HTERT RPE-1 (cell line): ENCODE results near the gene GPR87.

Experiments
- in situ Hi-C: fragments of 300-500 bp; cut with MboI; formaldehyde crosslinking; loops from 4 replicates; pipeline ENCODE4 v1.14.3; 2020; ENCODE audit warnings: low sequenced_read_pairs

GPR87 gene

DNA sequence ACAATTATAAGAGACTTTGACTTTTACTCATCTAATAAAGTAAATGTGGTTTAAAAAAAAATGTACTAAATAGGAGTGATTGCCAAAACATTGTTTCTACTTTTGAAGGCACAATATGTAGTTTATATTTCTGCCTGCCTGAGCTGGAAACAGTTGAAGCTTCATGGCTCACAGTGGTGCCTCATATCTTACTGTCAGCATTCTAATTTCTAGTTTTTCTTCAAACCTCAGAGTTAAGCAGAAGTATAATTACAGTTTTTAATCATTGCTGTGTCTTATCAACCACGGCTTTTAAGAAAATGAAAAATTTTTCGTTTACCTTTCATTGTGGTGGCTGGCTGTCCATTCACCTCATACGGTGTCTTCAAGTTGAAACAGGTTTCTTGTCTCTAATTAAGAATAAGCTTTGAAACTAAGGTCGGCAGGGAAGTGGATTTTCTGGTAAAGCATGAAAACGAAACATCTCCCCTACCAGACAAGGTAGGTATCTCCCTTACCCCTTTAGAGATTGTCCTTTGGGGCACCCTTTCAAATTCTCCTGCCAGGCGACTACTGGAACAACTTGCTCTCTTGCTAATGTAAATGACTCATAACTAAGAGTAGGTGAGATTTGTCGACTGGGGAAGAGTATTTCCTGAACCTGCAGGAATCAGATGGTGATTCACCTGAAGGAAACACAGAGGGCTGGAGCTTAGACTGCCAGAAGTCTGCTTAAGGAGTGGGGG is at the start of gene GPR87:
GPR87 (minus strand) TSS at position 554 of the 725 bp plus-strand sequence. CDS start 16,720 bp downstream, outside the sequence.
- in situ Hi-C loops: no loop called here

DNA sequence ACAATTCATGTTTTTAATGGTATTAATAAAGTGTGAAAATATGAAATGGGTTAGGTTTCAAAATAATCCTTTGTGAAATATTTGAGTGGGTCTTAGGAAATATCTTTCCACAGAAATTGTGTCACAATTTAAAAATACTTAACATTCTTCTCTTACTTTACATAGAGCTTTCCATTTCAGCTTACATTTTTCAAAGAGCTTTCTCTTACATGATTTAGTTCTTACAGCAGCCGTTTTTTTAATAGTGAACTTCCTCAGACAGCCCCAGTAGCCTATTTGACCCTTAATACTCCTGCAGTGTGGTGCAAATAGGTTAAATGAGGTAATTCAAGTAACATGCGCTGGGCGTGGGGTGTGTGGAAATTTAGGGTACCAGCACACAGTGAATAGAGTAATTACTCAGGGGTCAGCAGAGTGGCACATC is 46.1 kb upstream of the GPR87 start:
- in situ Hi-C loops: no loop called here

DNA sequence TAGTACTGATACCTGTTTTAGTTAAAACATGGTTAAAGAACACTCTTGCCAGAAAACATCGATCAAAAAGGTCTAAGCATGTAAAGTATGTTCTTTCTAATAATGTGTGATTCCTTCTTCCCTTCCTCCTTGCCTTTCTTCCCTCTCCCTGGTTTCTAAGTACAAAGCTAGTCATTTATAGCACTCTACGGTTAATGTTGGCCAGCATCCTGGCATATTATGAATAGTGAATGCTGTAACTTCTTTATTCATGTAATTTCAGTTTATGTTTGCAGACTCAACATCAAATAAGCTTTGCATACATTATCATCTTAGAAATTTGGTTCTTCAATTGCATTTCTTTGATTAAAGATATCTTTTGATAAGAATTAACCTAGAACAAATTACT is 40.8 kb upstream of the GPR87 start:
- in situ Hi-C loops: no loop called here

DNA sequence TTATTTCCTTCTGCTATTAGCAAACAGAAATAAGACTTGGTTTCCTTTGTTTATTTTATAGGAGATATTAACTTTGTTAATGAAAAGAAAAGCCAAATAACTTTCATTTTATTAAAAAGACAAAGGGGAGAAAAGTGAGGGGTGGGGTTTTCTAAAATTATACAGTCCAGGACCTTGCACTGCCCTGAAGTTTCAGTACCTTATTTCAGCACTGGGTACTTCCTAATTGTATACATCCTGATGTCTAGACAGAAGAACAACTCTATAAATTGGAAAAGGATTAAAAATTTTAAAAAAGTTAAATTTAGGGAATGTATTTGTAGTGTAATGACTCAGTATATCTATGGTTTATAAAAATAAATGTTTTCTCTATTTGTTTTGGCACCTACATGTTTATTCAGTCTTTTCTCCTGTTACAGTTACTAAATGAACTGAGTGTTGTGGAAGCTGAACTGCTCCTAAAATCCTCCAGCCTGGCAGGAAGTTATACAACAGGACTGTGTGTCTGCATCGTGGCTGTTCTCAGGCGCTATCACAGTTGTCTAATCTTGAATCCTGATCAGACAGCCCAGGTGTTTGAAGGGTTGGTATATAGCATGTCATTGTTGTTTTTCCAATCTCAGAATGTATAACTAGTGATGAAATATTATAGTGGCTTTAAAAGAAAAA is 40.3 kb upstream of the GPR87 start:
- in situ Hi-C loops: no loop called here

- in situ Hi-C loops: no loop called here
Observed at GRCh38 chr3:151351648-151352047, 35.0 kb upstream of the GPR87 start.

- in situ Hi-C loops: no loop called here
Observed at GRCh38 chr3:151351219-151351618, 34.6 kb upstream of the GPR87 start.

GRCh38 chr3:151350656-151351055 is 34.0 kb upstream of the GPR87 start:
- in situ Hi-C loops: no loop called here

DNA sequence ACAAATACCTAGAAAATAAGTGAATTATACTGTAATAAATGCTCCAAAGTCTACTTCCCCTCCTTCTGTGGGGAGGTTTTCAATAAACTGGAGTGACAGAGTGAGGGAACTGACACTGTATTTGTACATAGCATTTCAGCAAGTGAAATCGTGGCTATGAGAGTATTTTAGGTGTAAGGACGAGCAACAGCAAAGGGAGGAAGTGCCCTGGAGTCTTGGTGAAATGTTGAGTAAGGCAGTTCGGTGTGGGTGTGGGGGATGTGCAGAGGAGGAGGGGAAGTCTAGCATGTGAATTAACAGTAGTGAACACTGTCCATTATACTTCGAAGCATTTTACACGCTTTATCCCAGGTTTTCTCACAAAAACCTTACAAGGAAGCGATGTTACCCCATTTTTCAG is 30.8 kb upstream of the GPR87 start:
- in situ Hi-C loops: no loop called here

GRCh38 chr3:151346292-151346691 is 29.7 kb upstream of the GPR87 start:
- in situ Hi-C loops: no loop called here

GRCh38 chr3:151345859-151346258 is 29.2 kb upstream of the GPR87 start:
- in situ Hi-C loops: no loop called here

DNA sequence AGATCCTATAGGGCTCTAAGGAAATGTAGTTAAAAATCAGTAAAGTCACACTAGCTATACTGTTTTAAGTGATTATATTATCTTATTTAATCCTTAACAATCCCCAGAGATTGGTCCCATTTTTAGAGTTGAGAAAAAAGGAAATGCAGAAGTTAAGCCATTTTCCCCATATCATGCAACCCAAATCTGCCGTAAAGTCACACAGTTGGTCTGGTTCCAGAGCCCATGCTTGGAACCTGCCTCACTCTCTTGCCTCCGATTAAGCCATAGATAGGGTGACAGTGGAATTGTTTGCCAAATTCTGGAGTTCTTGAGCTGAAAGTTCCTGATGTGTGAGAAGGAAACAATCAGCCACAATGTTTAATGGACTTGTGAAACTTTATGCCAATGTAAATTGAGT is 15.1 kb upstream of the GPR87 start:
- in situ Hi-C loops: no loop called here

DNA sequence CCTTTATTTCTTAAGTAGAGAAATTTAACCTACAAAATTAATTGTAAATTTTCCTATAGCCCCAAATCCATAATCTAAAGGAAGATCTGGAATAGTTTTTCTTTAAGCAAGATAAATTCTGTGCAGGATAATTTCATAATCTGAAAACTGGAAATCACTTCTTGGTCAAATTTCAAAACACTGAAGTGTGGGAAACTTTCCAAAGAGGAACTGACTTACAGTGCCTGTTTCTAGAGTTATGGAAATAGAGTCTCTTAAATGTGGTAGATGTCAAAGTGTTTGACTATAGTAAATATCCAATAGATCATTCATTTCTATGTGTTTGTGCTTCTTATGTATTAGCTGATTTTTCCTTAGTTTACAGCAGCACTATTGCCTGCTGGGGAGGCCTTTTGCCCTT is 14.3 kb upstream of the GPR87 start:
- in situ Hi-C loops: no loop called here

DNA sequence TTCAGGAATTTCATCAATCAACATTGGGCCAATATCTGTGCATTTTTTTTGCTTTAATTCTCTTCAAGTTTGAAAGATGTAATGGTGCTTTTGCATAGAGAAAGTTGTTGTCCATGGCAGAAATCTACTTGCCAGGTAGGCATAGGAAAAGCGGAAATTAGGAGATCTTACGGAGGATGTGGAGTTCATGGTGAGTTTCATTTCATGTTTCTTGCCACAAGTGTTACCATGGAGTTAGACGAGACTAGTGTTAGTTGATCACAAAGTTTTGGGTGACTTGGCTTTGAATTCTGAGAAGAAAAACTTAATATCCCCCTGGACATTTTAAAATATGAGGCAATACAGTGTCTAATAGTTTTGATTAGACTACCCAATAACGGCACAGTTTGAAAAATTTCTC is 13.8 kb upstream of the GPR87 start:
- in situ Hi-C loops: no loop called here

DNA sequence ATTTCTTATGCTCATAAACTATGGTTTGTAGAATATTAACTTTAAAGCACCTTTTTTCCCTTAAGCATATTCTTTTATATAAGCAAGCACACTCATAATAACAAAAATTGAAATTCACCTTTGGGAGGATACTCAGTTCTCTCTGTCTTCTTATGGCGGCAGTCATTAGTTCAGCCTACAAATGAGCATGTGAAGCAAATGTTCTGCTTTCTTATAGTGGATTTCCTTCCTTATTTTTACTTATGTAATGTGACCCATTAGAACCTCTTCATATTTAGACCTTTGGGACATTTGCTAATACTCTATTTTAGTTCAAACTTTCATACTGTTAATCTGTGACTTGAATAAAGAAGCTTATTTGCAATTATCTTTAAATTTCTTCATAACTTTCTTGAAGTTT is 12.7 kb upstream of the GPR87 start, which contains the start of gene P2RY13:
P2RY13 (minus strand) TSS at position 187 of the 400 bp plus-strand sequence; CDS start at position 166, 21 bp downstream.
- in situ Hi-C loops: no loop called here

DNA sequence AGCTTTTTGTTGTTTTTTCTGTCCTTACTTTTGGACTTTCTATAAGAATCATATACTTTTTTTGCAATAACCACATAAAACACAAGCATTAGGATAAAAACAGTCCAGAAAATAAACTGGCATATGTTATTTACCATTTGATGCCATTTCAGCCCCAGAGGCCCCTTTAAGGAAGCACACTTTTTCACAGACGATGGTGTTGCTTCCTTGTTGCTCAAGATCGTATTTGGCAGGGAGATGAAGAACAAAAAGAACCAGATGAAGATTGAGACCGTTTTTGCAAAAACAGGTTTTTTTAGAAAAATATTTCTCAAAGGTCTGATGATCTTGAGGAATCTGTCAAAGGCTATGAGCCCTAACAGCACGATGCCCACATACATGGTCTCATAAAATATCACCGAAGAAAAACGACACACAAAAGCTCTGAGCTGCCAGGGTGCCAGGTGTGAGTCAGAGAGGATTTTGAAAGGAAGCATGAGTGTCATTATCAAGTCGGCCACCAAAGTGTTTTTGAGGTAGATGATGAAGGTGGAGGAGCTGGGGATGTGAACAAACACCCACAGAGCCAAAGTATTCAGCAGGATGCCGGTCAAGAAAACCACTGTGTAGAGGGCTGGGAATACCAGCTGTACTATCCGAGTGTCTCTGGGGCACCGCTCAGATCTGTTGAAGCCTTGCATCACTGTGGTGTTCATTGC is 11.8 kb upstream of the GPR87 start:
- in situ Hi-C loops: no loop called here

DNA sequence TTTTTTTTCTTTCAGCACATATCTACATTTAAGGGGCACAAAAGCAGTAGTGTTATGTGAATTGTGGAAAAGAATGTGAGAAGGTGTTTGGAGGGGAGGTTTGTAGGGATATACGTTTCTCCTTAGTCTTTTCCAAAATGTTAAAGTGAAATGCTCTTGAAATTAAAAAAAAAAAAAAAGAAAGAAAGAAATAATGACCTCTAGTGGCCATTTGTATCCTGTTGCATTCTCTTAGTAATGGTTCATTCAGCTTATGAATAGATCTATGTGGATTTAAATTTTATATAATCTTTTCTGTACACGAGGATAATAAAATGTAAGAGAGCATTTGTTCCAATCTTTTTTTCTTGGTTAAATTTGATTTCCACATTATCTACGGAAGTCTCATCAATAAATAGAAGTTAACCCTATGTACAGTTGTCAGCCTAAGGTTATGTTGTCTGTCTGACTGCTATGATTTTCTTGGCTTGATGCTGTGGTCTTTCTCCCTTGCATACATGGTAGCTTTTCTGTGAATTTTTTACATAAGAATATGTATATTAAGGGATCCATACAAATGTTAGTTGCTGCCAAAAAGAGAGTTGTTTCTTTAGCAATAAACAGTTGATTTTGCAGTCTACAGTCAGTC is 11.1 kb upstream of the GPR87 start:
- in situ Hi-C loops: no loop called here

DNA sequence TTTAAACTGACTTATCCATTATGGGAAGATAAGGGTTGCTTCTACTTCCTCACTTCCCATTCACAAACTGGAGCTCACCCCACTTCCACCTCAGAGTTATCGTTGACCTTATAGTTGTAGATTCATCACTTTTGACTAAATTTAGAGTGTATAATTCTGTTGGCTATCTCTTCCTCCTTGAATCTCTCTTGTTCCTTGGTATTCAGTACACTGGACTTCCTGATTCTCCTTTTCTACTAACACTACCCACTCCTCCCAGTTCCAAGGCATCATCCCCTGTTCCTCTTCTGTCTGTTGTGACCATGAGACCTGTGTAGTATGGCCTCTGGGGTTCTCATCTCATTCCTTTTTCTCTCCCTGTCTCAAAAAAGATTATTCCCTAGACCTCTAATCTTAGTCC is 5.9 kb upstream of the GPR87 start:
- in situ Hi-C loops: no loop called here

DNA sequence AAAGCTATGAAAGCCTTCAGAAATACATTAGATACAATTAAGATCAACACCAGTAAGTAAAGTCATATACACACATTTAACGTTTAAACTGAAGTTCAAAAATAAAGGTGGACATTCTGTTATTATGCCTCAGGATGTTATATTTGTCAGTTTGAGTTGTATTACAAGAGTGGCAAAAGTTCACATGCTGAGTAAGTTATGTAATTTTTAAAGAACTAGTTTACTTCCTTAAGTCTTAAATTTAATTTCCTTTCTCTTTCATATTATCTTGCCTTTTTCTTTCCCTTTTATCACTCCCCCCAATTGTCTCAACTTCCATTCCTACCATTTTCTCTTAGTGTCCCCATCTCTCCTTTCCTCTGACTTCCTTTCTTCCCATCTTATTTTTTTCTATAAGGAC is 4.9 kb upstream of the GPR87 start:
- in situ Hi-C loops: no loop called here

DNA sequence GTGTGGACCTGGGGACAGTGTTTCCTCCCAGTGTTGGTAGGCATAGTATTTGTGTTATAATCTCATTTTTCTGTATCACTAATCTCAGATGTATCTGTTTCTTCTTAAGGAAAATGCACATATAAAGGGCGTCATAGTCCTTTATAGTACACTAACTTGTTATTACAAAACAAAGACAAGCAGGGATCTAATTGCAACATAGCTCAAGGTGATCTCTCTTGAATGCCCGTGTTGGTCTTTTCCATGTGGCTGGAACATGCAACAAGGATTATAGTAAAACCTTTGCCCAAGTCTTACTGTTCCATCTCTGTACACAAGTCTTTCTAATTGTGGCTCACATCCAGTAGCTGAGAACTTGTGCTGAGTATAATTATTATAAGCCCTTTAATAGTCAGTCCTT is 3.5 kb upstream of the GPR87 start:
- in situ Hi-C loops: no loop called here

GRCh38 chr3:151319628-151320027 is 3.0 kb upstream of the GPR87 start:
- in situ Hi-C loops: no loop called here

DNA sequence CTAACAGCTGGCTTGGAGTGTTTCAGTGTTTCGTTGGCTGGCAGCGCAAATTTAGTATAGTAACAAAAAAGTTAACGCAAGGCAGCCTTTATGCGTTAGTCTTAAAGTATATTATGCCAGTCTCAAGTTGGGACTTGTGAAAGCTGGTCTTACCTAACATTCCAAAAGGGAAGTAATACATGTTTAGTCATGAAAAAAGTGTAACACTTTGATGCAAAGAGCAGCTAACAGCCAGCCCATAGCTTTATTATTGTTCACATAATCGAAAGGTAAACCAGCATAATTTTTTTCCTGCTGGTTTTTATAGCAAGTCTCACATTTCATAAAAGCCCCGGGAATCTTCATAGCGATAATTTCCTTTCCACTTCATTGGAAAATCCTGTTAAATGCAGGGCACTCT is 2.4 kb upstream of the GPR87 start:
- in situ Hi-C loops: no loop called here
